ENCODE data around the gene TSSK6.

TSSK6 gene

DNA sequence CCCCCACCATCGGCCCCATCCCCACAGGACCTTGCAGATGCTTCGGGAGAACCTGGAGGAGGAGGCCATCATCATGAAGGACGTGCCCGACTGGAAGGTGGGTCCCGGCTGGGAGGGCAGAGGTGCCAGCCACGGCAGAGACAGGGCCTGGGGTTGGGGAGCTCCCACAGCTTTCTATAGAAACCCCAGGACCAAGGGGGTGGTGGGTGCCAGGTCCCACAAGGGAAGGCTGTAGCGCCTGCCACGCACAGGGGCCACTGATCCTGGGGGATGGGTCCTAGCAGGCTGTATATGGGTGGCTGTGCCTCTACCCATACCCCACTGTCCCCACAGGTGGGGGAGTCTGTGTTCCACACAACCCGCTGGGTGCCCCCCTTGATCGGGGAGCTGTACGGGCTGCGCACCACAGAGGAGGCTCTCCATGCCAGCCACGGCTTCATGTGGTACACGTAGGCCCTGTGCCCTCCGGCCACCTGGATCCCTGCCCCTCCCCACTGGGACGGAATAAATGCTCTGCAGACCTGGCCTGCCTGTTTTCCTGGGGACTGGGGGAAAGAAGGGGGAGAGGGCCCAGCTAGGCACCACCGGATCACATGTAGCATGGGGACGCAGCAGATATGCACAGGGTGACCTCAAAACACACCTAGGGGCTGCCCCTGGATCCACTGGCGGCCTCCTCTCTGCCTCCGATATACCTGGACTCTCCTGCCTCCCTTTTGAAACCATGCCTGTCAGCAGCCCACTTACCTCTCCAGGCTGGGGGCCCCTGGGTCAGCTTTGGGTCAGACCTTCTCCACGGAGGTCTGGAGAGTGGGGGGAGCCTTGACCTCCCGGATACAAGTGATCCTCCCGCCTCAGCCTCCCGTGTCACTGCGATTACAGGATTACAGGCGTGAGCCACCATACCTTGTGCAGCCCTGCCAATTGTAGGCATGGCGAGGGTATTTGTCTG lies 12.6 kb upstream of the TSSK6 start:
- DNase-seq = no peak
- Histone ChIP-seq H3K9me3 (no peaks in the 10 kb centered on the region), H3K36me3 (peaks cover 18 to 72% (median 21%) of the 10 kb centered on the region in 3 donors), H3K4me1 (peaks cover 0 to 17% (median 11%) of the 10 kb centered on the region in 4 donors), H3K27me3 (no peaks in the 10 kb centered on the region), H3K27ac (no peak overlapping the region), H3K4me3 (no peak overlapping the region)
- TF ChIP-seq CTCF (IDR thresholded peaks at IDR 0.05) = no peak
- intact Hi-C loops (cut with DNase I; ENCODE audit: low total_unique reads) = no loop called here

GRCh38 chr19:19527371-19527656 lies 12.0 kb upstream of the TSSK6 start:
- TF ChIP-seq CTCF (IDR thresholded peaks at IDR 0.05) = no peak
- Histone ChIP-seq H3K4me1 (peaks cover 0 to 13% (median 8%) of the 10 kb centered on the region in 4 donors), H3K27me3 (no peaks in the 10 kb centered on the region), H3K36me3 (peaks cover 18 to 75% (median 21%) of the 10 kb centered on the region in 3 donors), H3K9me3 (no peaks in the 10 kb centered on the region), H3K4me3 (no peak overlapping the region), H3K27ac (no peak overlapping the region)
- intact Hi-C loops (cut with DNase I; ENCODE audit: low total_unique reads) = no loop called here
- no peak for DNase-seq

DNA sequence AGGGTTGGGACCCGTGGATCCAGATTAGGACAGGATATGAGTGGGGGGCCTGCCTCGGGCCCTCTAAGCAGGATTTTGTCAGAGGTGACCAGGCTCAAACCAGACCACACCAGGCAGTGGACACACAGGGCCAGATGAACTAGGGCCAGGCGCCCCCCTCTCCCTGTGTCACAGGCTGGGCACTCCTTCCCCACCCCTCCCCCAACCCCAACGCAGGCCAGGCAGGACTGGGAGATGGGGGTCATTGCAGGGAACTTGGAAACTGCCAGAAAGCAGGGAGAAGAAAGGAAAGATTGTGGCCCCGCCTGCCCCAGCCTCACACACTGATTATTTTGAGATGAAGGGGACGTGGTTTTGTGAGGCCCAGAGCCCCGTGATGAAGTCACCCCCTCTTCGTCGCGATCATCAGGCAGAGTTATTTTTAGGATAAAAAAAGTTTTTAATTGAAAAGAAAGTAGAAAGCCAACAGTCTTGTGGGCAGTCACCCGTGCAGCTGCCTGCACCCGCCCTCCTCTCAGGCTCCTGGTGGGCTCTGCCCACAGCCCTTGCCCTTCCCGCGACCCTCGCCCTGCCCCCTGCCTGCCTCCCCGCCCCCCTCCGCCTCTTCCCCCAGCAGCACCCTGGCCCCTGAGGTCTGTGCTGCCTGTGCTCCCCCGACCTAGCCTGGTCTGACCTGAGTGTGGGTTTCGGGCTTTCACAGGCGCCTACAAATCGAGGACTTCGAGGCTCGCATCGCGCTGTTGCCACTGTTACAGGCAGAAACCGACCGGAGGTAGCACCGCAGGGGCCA lies 11.4 kb upstream of the TSSK6 start:
- no peaks in the 10 kb centered on the region for H3K27me3 ChIP-seq
- no peak for DNase-seq
- intact Hi-C loops (cut with DNase I; ENCODE audit: low total_unique reads) = no loop called here
- H3K9me3 ChIP-seq = no peaks in the 10 kb centered on the region
- H3K4me1 ChIP-seq = peaks cover 0 to 8% (median 3%) of the 10 kb centered on the region in 4 donors
- TF ChIP-seq CTCF (IDR thresholded peaks at IDR 0.05) = no peak
- H3K27ac ChIP-seq = no peak overlapping the region
- no peak overlapping the region for H3K4me3 ChIP-seq
- H3K36me3 ChIP-seq = peaks cover 18 to 75% (median 21%) of the 10 kb centered on the region in 3 donors

- Histone ChIP-seq H3K36me3 (peaks cover 18 to 76% (median 21%) of the 10 kb centered on the region in 3 donors), H3K27me3 (no peaks in the 10 kb centered on the region), H3K4me1 (peaks cover 0 to 8% (median 3%) of the 10 kb centered on the region in 4 donors), H3K27ac (no peak overlapping the region), H3K4me3 (no peak overlapping the region), H3K9me3 (no peaks in the 10 kb centered on the region)
- intact Hi-C loops (cut with DNase I; ENCODE audit: low total_unique reads) = no loop called here
- no peak for DNase-seq
- TF ChIP-seq CTCF (IDR thresholded peaks at IDR 0.05) = no peak
These were observed 10.4 kb upstream of the TSSK6 start for GRCh38 chr19:19525611-19526380.

- DNase-seq = no peak
- peaks cover 18 to 80% (median 34%) of the 10 kb centered on the region in 3 donors for H3K36me3 ChIP-seq
These were observed 8.7 kb upstream of the TSSK6 start for GRCh38 chr19:19524053-19524452.

More at GRCh38 chr19:19524053-19524452, 8.7 kb upstream of the TSSK6 start:
- H3K27me3 ChIP-seq = no peaks in the 10 kb centered on the region
- intact Hi-C loops (cut with DNase I; ENCODE audit: low total_unique reads) = no loop called here
- H3K4me3 ChIP-seq = no peak overlapping the region
- peaks cover 0 to 11% (median 2%) of the 10 kb centered on the region in 4 donors for H3K4me1 ChIP-seq
- no peak for TF ChIP-seq CTCF (IDR thresholded peaks at IDR 0.05)
- no peaks in the 10 kb centered on the region for H3K9me3 ChIP-seq
- no peak overlapping the region for H3K27ac ChIP-seq
